Stimulated activated CD4-positive, alpha-beta T cell treated with anti-CD3 and anti-CD28 coated beads, Interleukin-2, amount 100 ng/mL, for 48 hours (primary cell): ENCODE measurements around the gene COL5A1.

Experiments used
- DNase-seq, 2 donors: peaks; one replicate each; pipeline ENCODE4 v3.0.0-alpha.2; 2020

COL5A1 gene

DNA sequence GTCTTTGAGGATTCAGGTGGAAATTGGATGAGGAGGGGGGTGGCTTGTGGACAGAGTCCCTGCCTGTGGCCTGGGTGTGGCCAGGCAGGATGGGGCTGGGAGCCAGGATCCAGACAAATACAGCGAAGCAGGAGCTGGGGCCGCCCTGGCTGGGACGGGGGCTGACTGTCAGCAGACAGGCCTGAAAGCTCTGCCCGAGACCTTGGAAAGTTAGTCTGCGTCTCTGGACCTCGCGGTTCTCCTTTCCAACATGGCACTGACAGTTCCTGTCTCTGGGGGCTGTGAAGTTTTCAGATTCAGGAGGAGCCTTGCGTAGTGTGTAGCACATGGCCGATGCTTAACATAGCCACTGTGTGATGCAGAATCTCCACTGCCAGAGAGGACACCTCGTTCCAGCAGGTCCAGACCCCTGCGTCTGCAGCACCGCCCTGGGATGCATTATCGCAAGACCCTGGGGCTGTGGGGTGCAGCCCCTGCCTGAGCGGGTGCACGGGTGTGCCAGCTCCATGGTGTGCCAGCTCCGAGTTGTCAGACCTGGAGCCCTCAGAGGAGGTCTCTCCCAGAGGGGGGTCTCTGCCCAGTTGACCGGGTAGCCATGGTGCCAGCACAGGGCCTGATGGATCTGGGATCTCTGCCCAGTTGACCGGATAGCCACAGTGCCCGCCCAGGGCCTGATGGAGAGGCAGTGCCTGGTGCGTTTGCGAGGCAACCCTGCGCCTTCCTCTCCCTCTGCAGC lies 89.3 kb downstream of the COL5A1 start:
- DNase-seq = no peak

DNA sequence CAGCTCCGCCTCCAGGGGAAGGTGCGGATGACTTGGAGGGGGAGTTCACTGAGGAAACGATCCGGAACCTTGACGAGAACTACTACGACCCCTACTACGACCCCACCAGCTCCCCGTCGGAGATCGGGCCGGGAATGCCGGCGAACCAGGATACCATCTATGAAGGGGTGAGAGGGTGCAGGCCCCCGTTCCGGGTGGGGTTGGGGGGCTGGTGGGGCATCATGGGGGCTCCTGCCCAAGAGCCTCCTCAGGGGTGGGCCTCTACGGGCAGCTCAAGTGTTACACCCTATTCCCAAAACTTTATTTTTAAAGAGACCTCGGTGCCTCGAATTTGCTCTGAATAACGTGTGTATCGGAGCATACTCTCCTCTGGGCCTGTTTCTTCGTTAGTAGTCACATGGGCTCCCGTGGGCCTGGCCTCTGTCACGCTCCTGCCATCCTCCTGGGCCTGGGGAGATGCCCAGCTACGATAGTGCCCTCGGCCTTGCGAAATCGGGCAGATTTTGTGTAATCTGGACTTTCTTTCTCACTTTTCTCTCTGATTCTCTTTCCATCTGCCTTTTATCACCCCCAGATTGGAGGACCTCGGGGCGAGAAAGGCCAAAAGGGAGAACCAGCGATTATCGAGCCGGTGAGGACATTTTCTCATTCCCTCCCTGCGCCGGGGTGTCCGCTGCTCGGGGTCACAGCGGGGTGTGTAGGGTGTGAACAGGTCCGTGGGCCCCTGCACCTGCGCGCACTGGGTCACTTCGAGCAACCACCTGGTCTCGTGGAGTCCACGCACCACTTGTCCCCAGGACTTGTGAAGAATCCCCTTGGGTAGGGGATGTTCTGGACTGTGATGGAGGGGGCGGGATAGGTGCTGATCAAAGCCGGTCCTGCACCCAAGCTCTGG lies 90.1 kb downstream of the COL5A1 start:
- DNase-seq = no peak

DNA sequence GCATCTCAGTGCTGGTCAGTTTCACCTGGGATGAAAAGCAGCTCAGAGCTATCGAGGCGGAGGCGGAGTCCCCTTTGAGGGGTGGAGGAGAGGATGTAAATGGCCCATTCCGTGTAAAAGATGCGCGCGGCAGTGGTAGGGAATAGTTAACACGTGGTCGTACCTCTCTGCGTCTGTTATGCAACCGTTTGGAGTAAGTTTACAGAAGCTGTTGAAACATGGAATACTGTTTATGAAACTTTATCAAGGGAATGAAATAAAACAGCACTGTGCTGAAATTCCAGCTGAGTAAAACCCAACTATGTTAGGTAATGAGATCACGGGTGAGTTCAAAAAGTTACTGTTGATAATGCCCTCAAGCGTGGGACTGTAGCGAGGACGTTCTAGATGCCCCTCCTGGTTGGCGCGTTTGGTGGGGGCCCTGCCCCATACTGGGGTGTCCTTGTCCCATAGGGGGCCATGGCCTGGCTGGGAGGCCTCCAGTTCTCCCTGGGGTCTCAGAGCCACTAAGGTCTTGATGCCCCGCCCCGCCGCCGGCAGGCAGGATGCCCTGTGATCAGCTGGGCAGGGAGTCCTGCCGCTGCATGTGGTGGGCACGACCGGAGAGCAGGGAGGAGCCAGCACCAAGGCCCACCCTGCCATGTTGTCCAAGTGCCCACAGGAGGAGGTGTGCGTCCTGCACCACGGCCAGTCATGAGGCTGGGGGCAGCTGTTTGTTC lies 90.9 kb downstream of the COL5A1 start:
- DNase-seq = no peak

DNA sequence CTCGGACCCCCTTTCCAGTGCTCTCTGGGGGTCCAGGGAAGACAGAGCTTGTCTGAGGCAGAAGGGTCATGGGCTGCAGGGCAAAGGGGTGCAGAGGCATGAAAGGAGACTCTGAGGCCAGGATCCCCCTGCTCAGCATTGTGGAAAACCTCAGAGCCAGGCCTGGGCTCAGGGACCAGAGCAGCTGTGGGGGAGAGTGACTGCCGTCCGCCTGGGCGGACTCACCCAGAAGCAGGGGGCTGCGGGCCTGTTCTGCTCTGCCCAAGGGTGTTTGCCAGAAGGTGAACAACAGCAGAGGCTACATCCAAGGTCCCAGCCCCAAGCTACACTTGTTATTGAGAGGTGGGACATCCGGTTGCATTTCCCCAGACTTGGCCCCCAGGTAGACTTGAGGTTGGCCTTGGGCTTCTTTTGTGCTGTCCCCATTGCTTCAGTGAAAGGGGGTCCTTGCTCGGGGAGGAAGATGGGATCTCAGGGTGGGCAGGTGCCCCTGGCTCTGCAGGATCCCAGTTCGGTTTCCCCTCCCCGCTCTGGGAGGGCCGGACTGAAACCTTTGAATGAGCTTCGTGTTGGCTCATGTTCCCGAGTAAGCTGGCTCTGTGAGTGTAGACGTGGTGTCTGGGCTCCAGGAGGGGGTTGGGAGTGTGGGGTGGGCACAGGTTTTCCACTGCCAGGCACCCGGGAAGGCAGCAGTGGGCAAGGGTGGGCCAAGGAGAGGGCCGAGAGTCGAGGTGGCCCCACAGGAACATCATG lies 92.1 kb downstream of the COL5A1 start:
- no peak for DNase-seq

DNA sequence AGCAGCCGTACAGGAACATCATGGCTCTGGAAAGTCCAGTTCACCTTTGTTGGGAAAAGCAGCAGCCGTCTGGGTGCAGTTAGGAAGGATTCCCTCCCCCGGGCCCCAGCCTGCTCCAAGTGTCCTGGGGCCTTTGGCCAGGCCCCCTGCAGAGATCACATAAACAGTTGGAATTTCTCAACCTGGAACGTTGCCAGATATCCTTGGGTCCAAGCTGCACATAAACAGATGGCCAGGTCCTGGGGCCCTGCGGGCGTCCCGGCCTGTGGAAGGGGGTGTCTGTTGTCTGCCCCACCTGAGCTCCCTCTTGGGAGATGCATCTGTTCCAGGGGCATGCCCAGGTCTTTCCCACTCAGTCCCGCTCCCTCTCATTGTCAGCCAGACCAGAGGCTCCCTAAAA lies 92.7 kb downstream of the COL5A1 start:
- DNase-seq = no peak

DNA sequence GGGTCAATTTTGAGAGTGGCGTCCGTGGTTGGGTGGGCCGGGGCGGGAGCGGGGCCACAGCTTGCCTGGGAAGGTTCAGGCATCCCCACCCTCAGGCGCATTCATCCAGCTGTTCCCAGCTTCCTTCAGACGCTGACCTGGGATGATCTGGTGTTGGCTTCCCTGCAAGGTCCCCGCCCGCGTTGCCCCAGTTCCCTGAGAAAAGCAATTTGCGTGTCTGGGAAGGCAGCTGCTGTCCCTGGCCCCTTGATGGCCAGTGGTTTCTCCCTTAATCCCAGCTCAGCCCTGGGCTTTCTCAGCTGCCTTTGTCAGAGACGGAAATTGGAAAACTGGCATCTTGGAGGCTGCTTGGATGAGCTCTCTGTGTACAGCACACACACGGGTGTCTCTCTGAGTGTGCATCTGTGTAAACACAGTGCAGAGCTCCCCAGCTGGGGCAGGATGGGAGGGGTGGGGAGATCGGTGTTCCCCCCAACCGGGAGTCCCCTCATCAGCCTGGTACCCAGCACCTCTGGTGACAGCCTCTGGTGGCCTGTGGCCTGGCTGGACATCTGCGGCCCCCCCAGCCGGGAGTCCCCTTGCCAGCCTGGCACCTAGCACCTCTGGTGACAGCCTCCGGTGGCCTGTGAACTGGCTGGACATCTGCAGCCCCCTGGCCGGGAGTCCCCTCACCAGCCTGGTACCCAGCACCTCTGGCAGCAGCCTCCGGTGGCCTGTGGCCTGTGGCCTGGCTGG lies 94.0 kb downstream of the COL5A1 start:
- DNase-seq = no peak

DNA sequence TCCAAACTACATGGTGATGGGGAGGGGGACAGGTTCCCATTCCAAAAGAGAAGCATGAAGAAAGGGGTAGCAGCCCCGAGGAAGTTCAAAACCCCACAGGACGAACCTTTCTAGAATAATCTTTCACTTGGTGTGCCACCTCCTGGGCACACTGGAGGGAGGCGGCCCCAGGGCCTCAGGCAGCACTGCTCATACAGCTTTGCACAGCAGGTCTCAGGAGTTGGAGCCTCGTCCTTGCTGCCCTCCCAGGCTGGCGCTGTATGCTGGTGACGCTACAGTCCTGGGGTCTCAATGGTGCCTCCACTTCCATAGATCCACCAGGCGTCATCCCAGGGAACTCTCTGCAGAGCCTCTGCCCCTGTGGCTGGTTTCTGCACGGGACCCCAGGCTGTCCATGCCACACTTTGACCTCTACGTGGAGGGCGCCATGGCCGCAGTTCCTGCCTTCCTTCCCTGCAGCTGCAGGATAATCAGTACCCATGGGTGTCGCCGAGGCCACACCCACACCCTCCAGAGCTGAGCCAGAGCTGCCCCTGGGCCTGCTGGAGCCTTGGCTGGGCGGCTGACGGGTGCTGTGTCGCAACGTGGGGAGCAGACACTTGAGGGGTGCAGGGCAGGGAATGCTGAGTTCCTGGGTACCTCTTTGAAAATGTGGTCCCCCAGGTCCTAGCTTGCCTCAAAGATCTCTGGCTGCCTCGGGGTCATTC lies 95.3 kb downstream of the COL5A1 start:
- DNase-seq = no peak

DNA sequence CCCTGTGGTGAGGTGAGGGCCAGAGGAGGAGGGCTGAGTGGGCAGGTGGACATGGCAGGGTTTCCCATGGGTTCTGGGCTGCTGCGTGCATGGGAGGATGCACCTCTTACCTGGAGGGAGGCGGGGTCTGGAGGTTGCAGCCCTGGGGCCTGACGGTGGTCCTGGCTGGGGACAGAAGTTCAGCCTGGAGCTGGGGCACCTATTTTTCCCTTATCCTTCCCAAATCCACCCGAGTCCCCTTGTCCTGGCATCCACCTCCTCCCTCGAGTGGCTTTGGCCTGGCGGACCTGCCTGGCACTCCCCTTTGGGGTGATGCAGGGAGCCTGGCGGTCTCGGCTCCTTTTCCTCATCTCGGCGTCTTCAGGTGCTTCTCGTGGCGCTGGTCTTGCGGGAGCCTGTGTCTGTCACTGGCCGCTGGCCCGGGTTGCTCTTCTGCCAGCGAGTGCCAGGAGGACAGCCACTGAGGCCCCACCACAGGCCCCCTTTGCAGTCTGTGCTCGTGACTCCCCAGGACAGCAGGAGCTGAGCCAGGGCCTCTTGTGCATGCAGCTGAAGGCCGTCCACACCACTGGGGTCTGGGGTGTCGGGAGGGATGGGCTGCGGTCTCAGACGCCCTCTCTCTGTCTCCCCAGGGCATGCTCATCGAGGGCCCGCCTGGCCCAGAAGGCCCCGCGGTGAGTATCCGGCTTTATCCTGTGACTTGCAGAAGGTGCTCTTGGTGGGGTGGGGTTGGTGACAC lies 96.4 kb downstream of the COL5A1 start:
- no peak for DNase-seq

DNA sequence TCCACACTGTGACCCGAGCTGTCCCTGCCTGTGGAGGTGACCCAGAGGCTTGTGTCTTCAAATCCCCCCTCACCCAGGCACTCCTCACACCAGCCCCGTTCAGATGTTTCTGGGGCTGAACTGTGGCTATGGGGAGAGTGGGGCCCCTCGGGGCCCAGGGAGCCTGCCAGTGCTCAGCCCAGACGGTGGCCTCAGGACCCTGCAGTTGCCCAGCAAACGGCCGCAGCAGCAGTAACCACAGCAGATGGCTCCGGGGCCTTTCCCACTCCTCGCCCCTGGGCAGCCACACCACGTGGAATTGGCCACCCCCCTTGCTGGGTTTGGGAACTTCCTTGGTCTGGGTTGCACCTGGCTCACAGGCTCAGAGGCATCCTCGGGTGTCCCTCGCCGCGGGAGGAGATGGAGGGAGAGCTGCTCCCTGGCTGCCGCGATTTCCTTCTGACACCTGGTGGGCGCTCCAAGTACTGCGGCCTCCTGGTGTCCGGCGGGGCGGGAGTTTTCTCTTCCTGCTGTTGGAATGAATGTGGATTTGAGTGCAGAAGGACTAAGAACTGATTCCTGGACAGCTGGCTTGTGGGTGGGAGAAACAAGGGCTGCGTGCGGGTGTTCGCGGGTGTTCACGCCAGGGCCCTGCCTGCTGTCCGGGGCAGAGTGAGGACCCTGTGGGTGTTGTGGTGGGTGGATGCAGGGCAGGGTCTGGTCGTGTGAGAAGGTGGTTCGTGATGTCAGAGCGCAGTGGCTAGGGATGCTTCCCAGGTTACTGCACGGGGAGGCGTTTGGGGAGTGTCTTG lies 97.5 kb downstream of the COL5A1 start:
- peak; percentile 37 to 44 for DNase-seq

DNA sequence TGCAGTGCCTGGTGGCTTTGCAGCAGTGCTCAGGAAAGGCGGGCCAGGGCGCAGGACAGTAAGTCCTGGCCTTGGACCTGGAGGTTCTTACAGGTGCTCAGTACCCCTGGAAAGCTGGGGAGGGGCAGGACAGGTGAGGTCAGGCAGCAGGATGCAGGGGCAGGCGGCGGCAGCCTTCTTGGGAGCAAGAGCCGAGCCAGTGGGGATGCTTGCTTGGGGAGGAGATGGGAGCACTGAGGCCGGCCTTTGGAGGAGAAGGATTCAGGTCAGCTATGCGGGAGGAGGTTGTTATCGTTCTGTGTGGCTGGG lies 98.0 kb downstream of the COL5A1 start:
- no peak for DNase-seq

DNA sequence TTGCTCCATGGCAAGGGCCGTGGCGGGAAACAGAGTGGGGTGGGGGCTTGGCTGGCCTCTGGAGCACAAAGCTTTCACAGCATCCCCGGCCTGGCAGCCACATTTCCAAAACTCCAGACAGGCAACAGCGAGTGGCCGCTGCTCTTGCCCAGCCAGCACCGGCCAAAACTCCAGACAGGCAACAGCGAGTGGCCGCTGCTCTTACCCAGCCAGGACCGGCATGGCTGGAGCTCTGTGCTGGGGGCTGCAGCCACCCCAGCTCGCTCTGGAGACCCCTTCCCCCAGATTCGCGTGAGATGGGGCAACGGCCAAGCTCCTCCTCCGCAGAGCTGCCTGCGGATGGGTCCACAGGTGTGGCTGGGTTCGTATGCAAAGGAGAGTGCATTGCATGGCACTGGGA lies 98.5 kb downstream of the COL5A1 start:
- no peak for DNase-seq

DNA sequence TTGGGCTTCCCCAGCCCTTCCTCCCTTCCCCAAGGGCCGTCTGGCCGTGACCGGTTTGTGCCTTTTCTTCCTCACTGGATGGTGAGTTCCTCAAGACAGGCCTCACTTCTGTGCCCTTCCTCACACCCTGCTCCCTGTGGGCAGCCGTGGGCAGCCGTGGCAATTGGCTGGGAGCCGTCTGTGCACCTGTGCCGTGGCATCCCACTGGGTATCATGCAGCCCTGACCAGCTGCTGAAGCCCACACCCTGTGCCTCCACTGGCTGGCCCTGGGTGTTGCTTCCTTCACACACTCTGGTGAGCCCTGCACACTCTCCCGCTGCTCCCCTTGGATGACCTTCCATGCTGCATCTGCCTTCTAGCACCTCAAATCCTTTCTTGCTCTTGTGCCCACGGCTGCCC lies 100.2 kb downstream of the COL5A1 start:
- DNase-seq = no peak

DNA sequence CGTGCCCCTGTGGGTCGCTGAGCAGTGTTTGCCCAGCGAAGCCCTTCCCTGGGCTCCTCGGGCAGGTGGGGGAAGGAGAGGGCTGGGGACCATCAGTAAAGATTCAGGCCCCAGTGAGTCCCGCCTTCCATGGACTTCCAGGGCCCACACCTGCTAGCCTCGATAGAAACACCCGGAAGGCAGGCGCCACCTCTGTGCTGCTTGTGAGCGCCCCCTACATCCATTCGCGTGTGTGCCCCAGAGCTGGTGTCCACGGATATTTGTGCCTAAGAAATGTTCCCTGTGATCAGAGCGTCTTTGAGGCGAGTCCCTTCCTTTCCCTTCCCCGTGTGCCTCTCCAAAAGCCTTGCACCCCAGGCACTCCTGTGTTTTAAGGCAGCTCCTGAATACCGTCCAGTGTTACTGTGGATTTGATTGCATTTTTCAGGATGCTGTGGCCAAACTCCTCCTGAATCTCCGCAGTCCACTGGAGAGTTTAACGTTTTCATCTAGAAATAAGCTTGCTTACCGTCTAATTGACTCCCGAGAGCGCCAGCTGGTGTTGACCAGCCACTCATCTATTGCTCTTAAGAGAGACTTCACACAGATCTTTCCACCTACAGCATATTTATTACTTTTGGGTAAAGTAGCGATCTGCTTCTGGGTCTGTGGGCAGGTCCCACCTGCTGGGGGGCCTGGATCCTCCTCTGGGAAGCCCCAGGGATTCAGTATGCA lies 101.4 kb downstream of the COL5A1 start:
- DNase-seq = no peak

DNA sequence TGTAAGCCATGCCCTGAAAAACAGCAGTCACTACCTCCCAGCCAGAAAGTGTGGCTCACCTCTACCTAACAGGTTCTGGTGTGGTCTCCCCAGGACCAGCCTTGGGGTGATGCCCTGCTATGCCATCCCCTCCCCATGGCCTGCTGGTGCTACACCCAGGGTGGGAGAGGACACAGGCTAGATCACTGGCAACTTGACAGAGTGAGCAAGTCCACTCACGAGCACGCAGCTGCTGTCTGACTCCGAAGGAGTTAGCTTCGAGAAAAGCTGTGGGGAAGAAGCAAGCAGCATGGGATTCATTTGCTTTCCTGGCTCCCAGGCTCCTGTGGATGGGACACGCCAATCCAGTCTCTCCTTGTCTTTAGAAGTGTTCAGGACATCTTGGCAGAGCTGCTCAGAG lies 102.2 kb downstream of the COL5A1 start:
- DNase-seq = no peak

DNA sequence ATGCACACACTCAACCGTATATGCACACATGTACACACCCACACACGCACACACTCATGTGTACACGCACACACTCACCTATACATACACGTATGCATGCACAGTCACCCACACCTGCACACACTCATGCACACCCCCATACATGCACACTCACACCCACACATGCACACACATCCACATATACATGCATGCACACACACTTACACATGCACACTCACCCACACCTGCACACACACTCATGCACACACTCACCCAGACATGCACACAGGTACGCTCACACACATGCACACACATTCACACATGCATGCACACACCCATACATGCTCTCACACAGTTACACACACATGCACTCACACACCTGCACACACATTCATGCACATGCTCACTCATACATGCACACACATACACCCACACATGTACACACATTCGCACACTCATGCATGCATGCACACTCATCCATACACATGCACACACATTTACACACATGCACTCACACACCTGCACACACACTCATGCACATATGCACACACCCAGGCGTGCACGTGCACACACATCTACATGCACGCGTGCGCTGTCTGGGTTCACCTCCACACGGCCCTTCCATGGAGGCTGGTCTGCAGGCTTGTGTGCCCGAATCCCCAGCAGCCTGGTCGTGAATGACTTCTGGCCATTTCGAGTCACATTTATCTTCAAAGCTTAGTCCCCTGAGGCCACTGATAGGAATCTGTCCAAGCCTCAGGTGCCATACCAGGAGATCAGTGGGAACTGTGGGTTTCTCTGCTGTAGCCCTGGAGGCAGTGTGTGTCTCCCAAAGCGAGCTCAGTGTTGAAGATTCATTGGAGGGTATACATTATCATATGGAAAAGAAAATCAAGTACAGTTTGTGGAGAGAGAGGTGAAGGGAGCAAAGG lies 103.0 kb downstream of the COL5A1 start:
- no peak for DNase-seq

DNA sequence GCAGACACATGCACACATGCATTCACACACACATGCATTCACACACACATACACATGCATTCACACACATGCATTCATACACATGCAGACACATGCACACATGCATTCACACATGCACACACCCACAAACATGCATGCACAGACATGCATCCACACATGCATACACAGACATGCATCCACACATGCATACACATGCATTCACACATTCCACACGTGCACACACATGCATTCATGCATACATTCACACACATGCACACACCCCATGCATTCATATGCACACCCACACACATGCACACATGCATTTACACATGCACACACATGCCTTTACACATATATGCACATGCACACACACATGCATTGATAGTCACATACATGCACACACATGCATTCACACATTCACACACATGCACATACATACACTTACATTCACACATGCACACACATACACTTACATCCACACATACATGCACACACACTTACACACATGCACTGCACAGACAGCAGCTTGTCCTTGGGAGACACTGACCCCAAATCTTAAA lies 106.4 kb downstream of the COL5A1 start:
- DNase-seq = no peak

DNA sequence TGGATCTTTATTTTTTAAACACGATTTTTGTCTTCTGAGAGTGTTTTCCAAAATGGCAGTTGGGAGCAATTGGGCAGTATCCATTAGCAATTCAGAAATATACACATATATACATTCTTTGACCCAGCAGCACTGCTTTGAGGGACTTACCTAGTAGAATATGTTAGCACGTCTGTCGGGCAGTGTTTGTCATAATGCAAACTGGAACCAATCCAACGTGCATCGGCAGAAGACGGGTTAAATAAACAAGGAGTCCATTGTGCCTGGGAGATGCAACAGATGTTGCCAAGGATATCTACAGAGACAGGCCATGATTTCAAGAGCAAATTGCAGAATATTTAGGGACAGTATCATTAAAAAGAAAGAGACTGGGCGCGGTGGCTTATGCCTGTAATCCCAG lies 107.0 kb downstream of the COL5A1 start:
- DNase-seq = no peak
